Measurements from ENCODE around the gene PEDS1.

Gene PEDS1

GRCh38 chr20:50146732-50147662, 6.5 kb downstream of the PEDS1 start:
- no peaks in the 10 kb centered on the region for H3K9me3 ChIP-seq (ENCODE audit: control insufficient read depth, low read depth, low read length)
- H3K27ac ChIP-seq (ENCODE audit: low read length) = no peak overlapping the region
- peaks cover 5% of the 10 kb centered on the region for H3K36me3 ChIP-seq (ENCODE audit: control insufficient read depth, low read depth, low read length)
- H3K4me3 ChIP-seq (ENCODE audit: low read length) = no peak overlapping the region
- no peak overlapping the region for H3K9ac ChIP-seq (ENCODE audit: low read length)
- peaks cover 19% of the 10 kb centered on the region for H3K4me1 ChIP-seq (ENCODE audit: control insufficient read depth, low read depth, low read length)
- no peaks in the 10 kb centered on the region for H3K27me3 ChIP-seq (ENCODE audit: control insufficient read depth, insufficient read depth, low read length)

- peaks cover 5% of the 10 kb centered on the region for H3K36me3 ChIP-seq (ENCODE audit: control insufficient read depth, low read depth, low read length)
- H3K27ac ChIP-seq (ENCODE audit: low read length) = no peak overlapping the region
- peaks cover 17% of the 10 kb centered on the region for H3K4me1 ChIP-seq (ENCODE audit: control insufficient read depth, low read depth, low read length)
- H3K4me3 ChIP-seq (ENCODE audit: low read length) = no peak overlapping the region
- no peak overlapping the region for H3K9ac ChIP-seq (ENCODE audit: low read length)
- H3K9me3 ChIP-seq (ENCODE audit: control insufficient read depth, low read depth, low read length) = no peaks in the 10 kb centered on the region
- no peaks in the 10 kb centered on the region for H3K27me3 ChIP-seq (ENCODE audit: control insufficient read depth, insufficient read depth, low read length)
Measured at GRCh38 chr20:50146214-50146613, 7.3 kb downstream of the PEDS1 start.

GRCh38 chr20:50145566-50145965, 8.0 kb downstream of the PEDS1 start:
- Histone ChIP-seq H3K27ac (ENCODE audit: low read length) (no peak overlapping the region), H3K9ac (ENCODE audit: low read length) (no peak overlapping the region), H3K4me1 (ENCODE audit: control insufficient read depth, low read depth, low read length) (peaks cover 17% of the 10 kb centered on the region), H3K36me3 (ENCODE audit: control insufficient read depth, low read depth, low read length) (peaks cover 5% of the 10 kb centered on the region), H3K27me3 (ENCODE audit: control insufficient read depth, insufficient read depth, low read length) (no peaks in the 10 kb centered on the region), H3K9me3 (ENCODE audit: control insufficient read depth, low read depth, low read length) (no peaks in the 10 kb centered on the region), H3K4me3 (ENCODE audit: low read length) (no peak overlapping the region)

- Histone ChIP-seq H3K4me1 (ENCODE audit: control insufficient read depth, low read depth, low read length) (peaks cover 17% of the 10 kb centered on the region), H3K9me3 (ENCODE audit: control insufficient read depth, low read depth, low read length) (no peaks in the 10 kb centered on the region), H3K27me3 (ENCODE audit: control insufficient read depth, insufficient read depth, low read length) (no peaks in the 10 kb centered on the region), H3K4me3 (ENCODE audit: low read length) (no peak overlapping the region), H3K27ac (ENCODE audit: low read length) (no peak overlapping the region), H3K36me3 (ENCODE audit: control insufficient read depth, low read depth, low read length) (peaks cover 5% of the 10 kb centered on the region), H3K9ac (ENCODE audit: low read length) (no peak overlapping the region)
Measured at GRCh38 chr20:50144362-50144761, 9.2 kb downstream of the PEDS1 start.

- Histone ChIP-seq H3K9me3 (ENCODE audit: control insufficient read depth, low read depth, low read length) (no peaks in the 10 kb centered on the region), H3K9ac (ENCODE audit: low read length) (no peak overlapping the region), H3K36me3 (ENCODE audit: control insufficient read depth, low read depth, low read length) (no peaks in the 10 kb centered on the region), H3K27me3 (ENCODE audit: control insufficient read depth, insufficient read depth, low read length) (no peaks in the 10 kb centered on the region), H3K4me3 (ENCODE audit: low read length) (no peak overlapping the region), H3K4me1 (ENCODE audit: control insufficient read depth, low read depth, low read length) (peaks cover 17% of the 10 kb centered on the region), H3K27ac (ENCODE audit: low read length) (no peak overlapping the region)
Measured at GRCh38 chr20:50142812-50143211, 10.7 kb downstream of the PEDS1 start.

GRCh38 chr20:50141811-50142561, 11.5 kb downstream of the PEDS1 start:
- Histone ChIP-seq H3K9me3 (ENCODE audit: control insufficient read depth, low read depth, low read length) (no peaks in the 10 kb centered on the region), H3K36me3 (ENCODE audit: control insufficient read depth, low read depth, low read length) (no peaks in the 10 kb centered on the region)

GRCh38 chr20:50141018-50141675, 12.4 kb downstream of the PEDS1 start:
- H3K4me1 ChIP-seq (ENCODE audit: control insufficient read depth, low read depth, low read length) = peaks cover 6% of the 10 kb centered on the region

More at GRCh38 chr20:50141811-50142561, 11.5 kb downstream of the PEDS1 start:
- Histone ChIP-seq H3K27me3 (ENCODE audit: control insufficient read depth, insufficient read depth, low read length) (no peaks in the 10 kb centered on the region), H3K4me3 (ENCODE audit: low read length) (no peak overlapping the region), H3K27ac (ENCODE audit: low read length) (no peak overlapping the region), H3K9ac (ENCODE audit: low read length) (no peak overlapping the region), H3K4me1 (ENCODE audit: control insufficient read depth, low read depth, low read length) (peaks cover 11% of the 10 kb centered on the region)

GRCh38 chr20:50140339-50140859, 13.1 kb downstream of the PEDS1 start:
- Histone ChIP-seq H3K36me3 (ENCODE audit: control insufficient read depth, low read depth, low read length) (no peaks in the 10 kb centered on the region), H3K27ac (ENCODE audit: low read length) (no peak overlapping the region), H3K4me1 (ENCODE audit: control insufficient read depth, low read depth, low read length) (peaks cover 6% of the 10 kb centered on the region), H3K27me3 (ENCODE audit: control insufficient read depth, insufficient read depth, low read length) (no peaks in the 10 kb centered on the region), H3K9me3 (ENCODE audit: control insufficient read depth, low read depth, low read length) (no peaks in the 10 kb centered on the region), H3K4me3 (ENCODE audit: low read length) (no peak overlapping the region), H3K9ac (ENCODE audit: low read length) (no peak overlapping the region)

More at GRCh38 chr20:50141018-50141675, 12.4 kb downstream of the PEDS1 start:
- Histone ChIP-seq H3K9me3 (ENCODE audit: control insufficient read depth, low read depth, low read length) (no peaks in the 10 kb centered on the region), H3K27ac (ENCODE audit: low read length) (no peak overlapping the region), H3K27me3 (ENCODE audit: control insufficient read depth, insufficient read depth, low read length) (no peaks in the 10 kb centered on the region), H3K9ac (ENCODE audit: low read length) (no peak overlapping the region), H3K4me3 (ENCODE audit: low read length) (no peak overlapping the region), H3K36me3 (ENCODE audit: control insufficient read depth, low read depth, low read length) (no peaks in the 10 kb centered on the region)

- Histone ChIP-seq H3K9me3 (ENCODE audit: control insufficient read depth, low read depth, low read length) (no peaks in the 10 kb centered on the region), H3K4me1 (ENCODE audit: control insufficient read depth, low read depth, low read length) (peaks cover 6% of the 10 kb centered on the region), H3K27ac (ENCODE audit: low read length) (no peak overlapping the region), H3K27me3 (ENCODE audit: control insufficient read depth, insufficient read depth, low read length) (no peaks in the 10 kb centered on the region), H3K9ac (ENCODE audit: low read length) (no peak overlapping the region), H3K4me3 (ENCODE audit: low read length) (no peak overlapping the region), H3K36me3 (ENCODE audit: control insufficient read depth, low read depth, low read length) (peaks cover 3% of the 10 kb centered on the region)
Measured at GRCh38 chr20:50138479-50139393, 14.8 kb downstream of the PEDS1 start.

GRCh38 chr20:50138120-50138478, 15.4 kb downstream of the PEDS1 start:
- no peak overlapping the region for H3K27ac ChIP-seq (ENCODE audit: low read length)
- peaks cover 2% of the 10 kb centered on the region for H3K4me1 ChIP-seq (ENCODE audit: control insufficient read depth, low read depth, low read length)
- H3K4me3 ChIP-seq (ENCODE audit: low read length) = no peak overlapping the region
- no peaks in the 10 kb centered on the region for H3K9me3 ChIP-seq (ENCODE audit: control insufficient read depth, low read depth, low read length)
- no peak overlapping the region for H3K9ac ChIP-seq (ENCODE audit: low read length)
- no peaks in the 10 kb centered on the region for H3K27me3 ChIP-seq (ENCODE audit: control insufficient read depth, insufficient read depth, low read length)
- peaks cover 3% of the 10 kb centered on the region for H3K36me3 ChIP-seq (ENCODE audit: control insufficient read depth, low read depth, low read length)

All from iPS-18a (cell line).